Pons (tissue), 1 donor: ENCODE results near the gene TPO.

Experiments used
- DNase-seq: peaks from one replicate; pipeline ENCODE4 v3.0.0-alpha.2; 2016; ENCODE audit warnings: low spot score

TPO gene

DNA sequence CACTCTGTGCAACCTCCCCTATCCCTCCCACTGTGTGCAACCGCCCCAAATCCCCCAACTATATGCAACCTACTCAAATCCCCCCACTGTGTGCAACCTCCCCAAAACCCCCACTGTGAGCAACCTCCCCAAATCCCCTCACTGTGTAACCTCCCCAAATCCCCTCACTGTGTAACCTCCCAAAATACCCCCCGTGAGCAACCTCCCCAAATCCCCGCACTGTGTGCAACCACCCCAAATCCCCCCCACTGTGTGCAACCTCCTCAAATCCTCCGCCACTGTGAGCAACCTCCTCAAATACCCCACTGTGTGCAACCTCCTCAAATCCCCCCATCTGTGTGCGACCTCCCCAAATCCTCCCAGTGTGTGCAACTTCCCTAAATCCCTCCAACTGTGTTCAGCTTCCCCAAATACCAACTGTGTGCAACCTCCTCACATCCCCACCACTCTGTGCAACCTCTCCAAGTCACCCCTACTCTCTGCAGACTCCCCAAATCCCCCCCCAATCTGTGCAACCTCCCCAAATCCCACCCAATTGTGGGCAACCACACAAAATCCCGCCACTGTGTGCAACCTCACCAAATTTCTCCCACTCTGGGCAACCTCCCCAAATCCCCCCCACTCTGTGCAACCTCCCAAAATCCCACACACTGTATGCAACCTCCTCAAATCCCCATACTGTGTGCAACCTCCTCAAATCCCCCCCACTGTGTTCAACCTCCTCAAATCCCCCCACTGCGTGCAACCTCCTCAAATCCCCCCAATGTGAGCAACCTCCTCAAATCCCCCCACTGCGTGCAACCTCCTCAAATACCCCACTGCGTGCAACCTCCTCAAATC is 114.1 kb downstream of the TPO start:
- DNase-seq = no peak

DNA sequence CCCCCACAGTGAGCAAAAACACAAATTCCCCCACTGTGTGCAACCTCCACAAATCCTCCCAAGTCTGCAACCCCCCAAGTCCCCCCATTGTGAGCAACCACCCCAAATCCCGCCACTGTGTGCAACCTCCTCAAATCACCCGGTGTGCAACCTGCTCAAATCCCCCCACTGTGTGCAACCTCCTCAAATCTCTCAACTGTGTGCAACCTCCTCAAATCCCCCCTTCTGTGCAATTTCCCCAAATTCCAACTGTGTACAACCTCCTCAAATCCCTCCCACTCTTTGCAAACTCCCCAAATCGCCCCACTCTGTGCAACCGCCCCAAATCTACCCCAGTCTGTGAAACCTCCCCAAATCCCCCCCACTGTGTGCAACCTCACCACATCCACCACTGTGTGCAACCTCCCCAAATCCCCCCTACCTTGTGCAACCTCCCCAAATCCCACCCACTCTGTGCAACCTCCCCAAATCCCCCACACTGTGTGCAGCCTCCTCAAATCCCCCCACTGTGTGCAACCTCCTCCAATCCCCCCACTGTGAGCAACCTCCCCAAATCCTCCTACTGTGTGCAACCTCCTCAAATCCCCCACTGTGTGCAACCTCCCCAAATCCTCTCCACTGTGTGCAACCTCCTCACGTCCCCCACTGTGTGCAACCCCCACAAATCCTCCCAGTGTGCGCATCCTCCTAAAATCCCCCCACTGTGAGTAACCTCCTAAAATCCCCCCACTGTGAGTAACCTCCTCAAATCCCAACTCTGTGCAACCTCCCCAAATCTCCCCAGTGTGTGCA is 115.2 kb downstream of the TPO start:
- no peak for DNase-seq

DNA sequence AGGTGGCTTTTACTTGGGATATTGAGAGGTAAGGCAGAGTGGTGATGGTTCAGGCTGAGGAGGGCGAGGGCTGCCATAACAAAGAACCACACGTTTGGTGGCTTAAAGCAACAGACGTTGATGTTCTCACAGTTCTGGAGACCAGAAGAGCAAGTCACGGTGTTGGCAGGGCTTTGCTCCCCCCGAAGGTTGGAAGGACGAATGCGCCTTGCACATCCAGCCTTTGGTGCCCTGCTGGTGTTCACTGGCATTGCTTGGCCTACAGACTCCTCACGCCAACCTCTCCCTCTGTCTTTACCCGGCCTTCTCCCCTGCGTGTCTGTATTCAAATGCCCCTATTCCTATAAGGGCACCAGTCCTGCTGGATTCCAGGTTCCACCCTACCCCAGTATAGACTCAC is 125.4 kb downstream of the TPO start:
- no peak for DNase-seq

DNA sequence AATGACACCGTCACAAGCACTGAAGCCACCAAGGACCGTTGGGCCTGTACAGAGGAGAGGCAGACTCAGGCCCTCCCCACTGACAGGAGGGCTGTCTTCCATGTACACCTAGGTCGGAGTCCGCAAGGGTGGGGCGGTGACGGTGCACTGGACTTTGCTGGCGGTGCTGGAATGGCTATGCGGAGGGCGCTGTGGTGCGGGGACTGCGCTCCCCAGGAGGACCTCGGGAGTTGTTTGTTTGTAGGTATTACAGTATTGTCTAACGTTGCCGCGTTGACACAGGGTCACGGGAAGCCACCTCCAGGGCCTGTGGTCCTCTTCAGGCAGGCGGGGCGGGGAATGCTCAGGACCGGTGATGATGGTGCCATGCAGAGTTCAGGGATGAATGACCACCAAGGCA is 126.2 kb downstream of the TPO start:
- DNase-seq = no peak

DNA sequence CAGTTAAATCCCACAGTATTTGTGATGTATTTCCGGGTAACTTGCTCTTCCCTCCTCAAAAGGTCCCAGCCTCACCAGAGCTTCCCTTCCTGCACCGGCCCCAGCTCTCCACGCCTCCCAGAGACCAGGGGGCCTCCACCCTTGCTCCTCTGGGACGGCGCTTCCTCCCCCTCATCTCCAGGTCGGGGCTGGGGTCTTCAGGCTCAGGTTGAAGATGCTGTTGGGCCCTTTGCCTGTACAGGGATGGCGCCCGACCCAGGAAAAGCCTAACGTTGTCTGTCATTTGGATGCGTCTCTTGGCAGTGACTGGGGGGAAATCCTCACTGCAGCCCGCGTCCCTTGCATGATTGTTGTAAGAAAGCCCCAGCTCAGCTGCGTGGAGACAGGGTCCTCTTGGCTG is 126.7 kb downstream of the TPO start:
- DNase-seq = no peak

DNA sequence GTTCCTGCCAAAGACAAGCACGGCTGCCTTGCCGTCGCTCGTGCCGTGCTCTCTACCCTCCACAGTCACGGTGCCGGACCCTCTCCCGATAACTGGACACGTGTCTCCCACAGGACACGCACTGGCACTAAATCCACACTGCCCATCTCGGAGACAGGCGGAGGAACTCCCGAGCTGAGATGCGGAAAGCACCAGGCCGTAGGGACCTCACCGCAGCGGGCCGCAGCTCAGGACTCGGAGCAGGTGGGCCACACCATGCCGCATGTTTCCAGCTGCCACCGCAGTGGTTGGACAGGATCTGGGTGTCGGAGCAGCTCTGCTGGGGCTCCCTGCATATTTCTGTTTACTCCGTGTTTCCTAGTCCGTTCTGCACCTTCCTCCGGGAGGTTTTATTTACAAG is 127.2 kb downstream of the TPO start:
- no peak for DNase-seq

DNA sequence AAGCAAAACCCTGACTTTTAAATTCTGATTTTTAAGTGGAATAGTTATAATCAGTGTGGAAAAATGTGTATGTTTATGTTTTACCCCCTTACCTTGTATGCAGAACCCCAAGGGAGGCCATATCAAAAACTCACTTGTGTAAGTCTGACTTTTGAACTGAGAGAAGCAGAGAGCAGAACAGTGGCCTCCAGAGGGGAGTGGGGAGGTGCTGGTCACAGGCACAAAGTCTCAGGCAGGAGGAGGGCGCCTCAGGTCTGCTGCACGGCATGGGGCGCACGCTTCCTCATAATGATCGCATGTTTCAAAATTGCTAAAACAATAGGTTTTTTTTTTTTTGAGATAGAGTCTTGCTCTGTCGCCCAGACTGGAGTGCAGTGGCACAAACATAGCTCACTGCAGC is 127.8 kb downstream of the TPO start:
- DNase-seq = no peak

DNA sequence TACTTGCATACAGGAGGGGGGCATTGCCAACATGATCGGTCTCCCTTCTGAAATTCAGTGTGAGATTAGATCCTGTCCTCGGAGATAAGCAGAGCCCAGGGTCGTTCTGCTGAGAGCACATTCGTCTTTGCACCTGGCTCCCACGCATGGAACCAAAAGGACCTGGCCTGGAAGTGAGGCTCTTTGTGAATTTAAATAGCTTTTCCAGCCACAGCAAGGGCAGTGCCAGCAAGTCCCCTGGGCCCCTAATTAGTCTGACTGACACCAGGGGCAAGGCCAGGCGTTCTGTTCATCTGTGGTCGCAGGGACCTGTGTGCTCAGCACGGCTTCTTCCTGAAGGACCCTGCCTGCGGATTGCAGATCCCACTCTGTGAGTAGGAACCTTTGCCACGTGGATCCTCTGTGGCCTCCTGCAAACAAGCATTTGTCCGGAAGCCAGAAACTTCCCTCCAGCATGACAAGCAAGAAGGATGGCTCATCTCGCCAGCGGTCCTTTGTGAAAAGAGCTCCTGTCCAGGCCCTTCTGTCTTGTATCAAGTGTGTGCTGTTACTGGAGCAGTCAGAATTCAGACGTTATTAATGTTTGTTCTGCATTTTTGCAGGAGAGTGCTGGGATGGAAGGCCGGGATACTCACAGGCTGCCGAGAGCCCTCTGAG is 128.7 kb downstream of the TPO start:
- DNase-seq = no peak

DNA sequence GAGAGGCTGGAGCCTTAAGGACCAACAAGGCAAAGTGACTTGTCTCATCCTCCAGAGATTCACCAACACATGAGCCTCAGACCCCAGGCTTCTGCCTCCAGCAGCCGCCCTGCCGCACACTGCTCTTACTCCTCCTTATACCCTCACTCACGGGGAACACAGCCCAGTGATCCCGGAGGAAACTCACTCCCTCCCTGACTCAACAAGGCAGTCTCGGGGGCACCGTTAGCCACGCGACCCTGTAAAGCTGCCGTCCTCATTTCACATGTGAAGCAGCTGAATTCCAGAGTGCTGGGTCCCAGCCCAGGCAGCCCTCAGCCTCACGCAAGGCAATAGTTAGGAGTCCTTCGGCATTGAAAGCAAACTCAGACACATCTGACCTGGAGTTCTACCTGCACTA is 129.7 kb downstream of the TPO start:
- DNase-seq = no peak

DNA sequence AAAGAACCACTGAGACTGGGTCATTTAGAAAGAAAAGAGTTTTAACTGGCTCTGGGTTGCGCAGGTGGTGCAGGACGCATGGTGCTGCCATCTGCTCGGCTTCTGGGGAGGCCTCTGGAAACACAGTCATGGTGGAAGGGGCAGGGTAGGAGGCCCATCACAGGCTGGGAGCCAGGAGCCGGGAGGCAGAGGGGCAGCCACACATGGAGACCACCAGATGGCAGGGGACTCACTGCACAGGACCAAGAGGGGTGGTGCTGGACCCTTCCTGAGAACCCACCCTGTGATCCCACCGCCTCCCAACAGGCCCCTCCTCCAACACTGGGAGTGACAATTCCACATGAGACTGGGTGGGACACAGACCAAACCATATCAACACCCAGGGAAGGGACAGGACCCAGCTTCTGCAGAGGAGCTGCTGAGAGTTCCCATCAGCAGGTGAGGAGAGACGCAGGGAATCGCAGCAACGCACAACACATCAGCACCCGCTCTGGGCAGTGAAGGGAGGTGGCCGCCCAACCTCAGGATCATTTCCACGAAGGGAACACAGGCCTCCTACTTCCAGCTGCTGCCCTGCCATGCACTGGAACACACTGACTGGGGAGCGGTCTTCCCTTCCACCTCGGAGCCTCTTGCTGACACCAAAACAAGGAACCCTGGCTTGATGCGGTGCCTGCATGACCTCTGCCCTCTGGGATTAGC is 130.7 kb downstream of the TPO start:
- DNase-seq = no peak

DNA sequence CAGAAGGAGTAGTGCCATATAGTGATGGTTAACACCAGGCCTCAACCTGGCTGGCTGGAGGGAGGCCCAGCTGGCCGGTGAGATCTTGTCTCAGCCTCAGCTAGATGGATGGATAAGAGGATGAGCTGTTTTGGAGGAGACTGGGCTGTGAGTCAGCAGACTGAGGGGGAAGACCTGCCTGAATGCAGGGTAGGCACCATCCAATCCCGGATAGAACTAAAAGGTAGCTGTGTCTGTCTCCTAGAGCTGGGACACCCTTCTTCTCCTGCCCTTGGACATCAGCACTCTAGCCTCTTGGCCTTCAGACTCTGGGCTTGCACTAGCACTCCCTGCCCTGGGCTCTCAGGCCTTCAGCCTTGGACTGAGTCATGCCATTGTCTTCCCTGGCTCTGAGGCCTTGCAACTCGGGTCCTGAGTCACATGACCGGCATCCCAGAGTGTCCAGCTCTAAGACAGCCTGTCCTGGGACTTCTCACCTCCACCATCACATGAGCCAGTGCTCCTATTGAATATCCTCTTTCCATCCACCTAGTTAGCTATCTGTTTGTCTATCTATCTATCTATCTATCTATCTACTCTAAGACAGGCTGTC is 131.3 kb downstream of the TPO start:
- DNase-seq = peak; percentile 14

DNA sequence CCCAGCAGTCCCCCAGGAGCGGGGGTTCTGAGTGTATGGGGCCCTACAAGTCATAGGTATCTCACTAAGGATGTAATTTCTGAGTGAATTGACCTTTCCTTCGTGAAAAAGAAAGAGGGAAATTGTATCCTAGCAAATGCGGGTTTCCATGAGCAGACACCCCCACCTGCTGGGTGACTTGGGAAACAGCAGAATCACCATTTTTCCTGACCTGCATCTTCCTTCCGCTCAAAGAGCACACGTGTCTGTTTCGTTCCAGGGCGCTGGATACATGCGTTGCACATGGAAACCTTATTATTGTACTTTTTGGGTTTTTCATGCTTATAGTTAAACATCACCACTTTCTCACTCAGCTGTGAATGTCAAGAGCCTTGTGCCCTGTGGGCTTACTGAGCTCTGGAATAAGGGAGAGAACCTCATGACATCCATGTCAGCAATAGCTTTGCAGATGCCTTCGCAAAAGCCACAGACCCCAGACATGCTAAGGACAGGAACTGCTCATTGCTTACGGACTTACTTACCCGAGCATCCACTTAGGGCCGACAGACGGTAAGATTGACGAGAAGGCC is 132.8 kb downstream of the TPO start:
- DNase-seq = peak; percentile 56

DNA sequence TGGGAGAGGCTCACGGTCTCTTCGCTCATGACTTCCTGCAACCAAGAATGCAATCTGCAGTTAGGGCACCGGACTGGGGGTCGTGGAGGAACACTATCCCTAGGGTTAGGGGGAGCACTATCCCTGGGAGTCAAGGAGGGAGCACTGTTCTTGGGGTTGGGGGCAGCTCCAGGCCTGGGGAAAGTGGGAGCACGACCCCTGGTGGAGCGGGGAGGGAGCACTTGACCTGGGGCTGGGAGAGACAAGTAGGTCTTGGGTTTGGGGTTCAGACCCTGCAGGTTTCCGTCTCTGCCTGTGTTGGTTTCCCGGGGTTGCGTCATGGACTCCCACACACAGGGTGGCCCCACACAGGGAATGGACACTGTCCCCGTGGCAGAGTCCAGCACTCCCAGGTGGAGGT is 133.6 kb downstream of the TPO start:
- no peak for DNase-seq

DNA sequence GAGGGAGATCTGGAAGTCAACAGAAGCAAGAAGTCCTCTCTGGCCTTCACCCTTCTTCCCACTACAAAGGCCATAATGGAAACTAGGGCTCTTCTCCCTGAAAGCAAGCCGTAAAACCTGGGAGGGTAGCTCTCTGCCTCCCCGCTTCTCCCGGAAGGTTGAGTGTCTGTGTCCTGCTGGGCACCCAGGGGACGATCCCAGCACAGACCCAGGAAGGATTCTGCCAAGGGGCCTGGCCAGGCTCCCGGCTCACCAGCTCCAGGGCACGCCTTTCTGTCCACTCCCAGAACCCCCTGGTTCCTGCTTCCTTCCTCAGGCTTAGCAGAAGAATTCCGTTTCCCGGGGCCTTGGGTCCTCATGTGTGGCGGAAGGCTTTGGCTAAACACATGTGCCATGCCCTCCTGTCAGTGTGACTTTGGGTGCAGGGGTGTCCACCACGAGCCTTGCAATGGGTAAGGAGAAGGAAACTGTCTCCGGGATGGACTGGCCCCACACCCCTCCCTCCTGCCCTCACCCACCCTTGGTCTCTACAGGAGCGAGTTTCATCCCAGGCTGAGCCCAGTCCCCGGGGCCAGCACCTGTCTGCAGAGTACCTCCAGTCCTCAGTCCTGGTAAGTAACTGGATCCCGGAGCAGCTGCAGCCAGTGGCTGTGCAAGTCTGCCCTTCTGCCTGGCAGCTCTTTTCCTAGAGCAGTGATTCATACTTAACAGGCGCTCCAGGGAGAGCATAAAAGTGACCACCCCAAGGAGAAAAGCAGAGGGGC is 135.8 kb downstream of the TPO start:
- DNase-seq = no peak

DNA sequence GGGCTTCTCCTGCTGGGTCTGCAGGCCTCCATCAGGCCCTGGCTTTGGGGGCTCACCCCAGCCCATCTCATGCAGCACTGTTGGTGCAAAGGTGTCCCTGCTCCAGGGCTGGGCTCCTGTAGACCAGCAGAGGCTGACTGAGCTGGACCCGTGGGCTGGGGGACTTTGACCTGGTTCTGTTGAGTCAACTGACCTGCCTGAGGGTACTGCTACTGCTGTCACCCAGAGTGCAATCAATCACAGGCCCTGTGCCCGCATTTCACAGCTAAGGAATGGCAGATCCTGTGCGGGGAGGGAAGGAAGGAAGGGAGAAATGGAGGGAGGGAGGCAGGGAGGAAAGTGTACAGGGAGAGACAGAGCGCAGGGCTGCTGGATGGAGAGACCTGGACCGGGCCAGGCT is 136.8 kb downstream of the TPO start:
- no peak for DNase-seq

DNA sequence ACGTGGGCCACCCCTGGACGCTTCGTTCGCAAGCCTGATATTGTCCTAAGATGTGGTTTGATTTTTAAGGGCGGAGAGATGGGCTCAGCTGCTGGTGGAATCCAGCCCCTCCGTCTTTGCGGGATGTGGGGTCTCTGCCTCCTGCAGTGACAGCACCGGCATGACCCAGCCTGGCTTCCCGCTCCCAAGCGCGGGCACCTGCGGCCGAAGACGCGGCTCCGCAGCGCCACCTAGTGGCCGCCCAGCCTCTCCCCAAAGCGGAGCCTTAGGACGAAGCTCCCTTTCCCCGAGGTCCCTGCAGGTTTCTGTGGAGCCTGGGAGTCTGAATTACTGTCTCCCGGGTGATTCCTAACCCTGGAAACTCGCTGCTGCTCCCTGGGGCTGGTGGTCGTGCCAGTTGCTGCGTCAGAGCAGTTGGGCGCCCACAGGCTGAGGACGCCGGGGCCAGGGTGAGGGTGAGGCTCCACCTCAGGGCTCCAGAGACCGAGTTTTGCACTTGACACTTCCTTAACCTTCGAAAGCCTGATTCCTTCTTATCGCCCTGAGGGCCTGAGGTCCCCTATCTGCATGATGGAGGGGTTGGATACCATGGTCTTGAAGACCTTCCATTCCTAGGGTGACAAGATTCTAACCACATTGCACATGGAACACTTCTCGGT is 137.5 kb downstream of the TPO start:
- no peak for DNase-seq

DNA sequence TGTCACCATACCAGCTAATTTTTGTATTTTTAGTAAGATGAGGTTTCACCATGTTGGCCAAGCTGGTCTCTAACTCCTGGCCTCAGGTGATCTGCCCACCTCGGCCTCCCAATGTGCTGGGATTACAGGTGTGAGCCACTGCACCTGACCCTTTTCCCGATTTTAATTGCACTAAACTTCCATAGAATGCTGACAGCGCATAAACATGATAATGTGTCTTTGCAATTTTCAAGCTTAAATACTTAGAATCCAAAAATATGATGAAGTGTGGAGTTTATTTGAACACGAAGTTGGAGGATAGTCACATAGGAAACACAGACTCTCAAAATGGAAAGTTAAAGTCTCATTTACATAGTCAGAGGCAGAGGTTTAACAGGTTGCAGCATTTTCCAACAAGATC is 138.6 kb downstream of the TPO start:
- DNase-seq = no peak

DNA sequence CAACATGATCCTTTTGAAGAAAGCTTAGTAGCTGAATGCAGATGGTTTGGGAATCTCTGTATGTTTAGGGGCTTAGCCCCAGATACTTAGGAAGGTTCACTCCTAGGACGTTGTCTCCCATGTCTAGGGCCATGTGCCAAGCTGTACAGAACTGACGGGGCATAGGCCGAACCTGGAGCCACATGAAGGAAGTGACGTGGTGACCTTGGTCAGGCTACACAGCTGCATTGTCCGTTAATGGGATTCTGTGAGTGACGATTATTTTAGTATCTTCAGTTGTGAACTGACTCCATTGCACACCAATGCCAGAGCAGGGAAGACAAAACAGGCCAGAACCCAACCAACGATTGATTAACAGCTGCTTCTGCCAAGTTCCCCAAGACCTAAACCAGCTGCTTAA is 139.3 kb downstream of the TPO start:
- no peak for DNase-seq

DNA sequence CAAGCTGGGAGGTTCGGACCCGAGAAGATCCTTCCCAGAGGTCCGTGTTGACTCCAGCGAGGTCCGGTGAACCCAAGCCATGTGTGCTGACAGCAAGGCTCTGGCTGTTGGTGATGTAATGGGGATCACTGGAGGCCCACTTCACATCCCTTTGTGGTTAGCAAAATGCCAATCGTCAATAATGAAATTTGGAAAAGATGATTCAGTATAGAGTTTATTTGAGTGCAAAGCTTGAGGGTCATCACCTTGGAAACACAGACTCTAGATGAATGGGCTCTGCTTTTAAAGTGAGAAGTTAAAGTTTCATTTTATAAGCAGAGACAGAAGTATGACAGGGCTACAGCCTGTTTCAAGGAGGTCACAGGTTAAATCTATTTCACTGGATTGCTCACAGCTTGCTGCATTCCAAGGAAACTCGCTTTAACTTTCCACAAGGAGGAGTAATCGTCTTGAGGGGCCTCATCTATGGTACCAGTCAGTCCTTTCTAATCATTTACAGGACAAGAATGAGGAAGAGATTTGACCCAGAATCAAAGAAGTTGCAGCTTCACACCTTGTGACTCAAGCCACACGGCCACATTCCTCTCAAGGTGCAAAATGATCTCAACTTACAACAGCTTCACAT is 140.5 kb downstream of the TPO start:
- DNase-seq = no peak

DNA sequence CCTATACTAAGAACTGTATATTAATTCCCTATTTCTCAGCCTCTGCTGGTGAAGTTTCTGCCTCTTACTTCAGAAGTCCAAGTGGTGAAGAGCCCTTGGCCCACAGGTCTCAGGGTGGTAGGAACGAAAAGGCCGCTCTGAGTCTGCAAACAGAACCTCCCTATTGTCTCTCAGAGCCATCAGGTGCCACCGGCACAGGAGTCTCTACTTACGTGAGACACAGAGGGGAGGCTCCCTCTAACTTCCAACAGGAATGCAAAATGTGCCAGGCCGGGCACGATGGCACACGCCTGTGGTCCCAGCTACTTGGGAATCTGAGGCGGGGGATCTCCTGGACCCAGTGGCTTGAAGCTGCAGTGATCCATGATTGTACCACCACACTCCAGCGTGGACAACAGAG is 143.0 kb downstream of the TPO start:
- no peak for DNase-seq
